ENCODE results near the gene BRI3BP.
"Not testable (repeated sequence)": the region's sequence is repeated elsewhere in the genome, so short reads cannot be mapped to it uniquely, and the experiment has no call there.

BRI3BP gene

GRCh38 chr12:125055591-125055990 is 62.1 kb downstream of the BRI3BP start:
- H3K9me3 ChIP-seq (ENCODE audit: control insufficient read depth, low read length), result no peaks in the 10 kb centered on the region
- DNase-seq (ENCODE audit: low read depth), result no peak
- peaks cover 17% of the 10 kb centered on the region for H3K4me1 ChIP-seq (ENCODE audit: control insufficient read depth, insufficient read depth, low read length)
- no peak overlapping the region for H3K9ac ChIP-seq (ENCODE audit: low read length)
- H3K4me3 ChIP-seq (ENCODE audit: low read length), result no peak overlapping the region
- no peaks in the 10 kb centered on the region for H3K27me3 ChIP-seq (replicated peaks; ENCODE audit: control insufficient read depth, insufficient read depth, low read length)
- H3K36me3 ChIP-seq (ENCODE audit: control insufficient read depth, insufficient read depth, low read length, severe bottlenecking), result no peaks in the 10 kb centered on the region

GRCh38 chr12:125056306-125056705 is 62.9 kb downstream of the BRI3BP start:
- Histone ChIP-seq H3K4me3 (ENCODE audit: low read length) (no peak overlapping the region), H3K9ac (ENCODE audit: low read length) (no peak overlapping the region), H3K27me3 (replicated peaks; ENCODE audit: control insufficient read depth, insufficient read depth, low read length) (no peaks in the 10 kb centered on the region), H3K9me3 (ENCODE audit: control insufficient read depth, low read length) (peaks cover 4% of the 10 kb centered on the region), H3K36me3 (ENCODE audit: control insufficient read depth, insufficient read depth, low read length, severe bottlenecking) (no peaks in the 10 kb centered on the region), H3K4me1 (ENCODE audit: control insufficient read depth, insufficient read depth, low read length) (peaks cover 17% of the 10 kb centered on the region)
- DNase-seq (ENCODE audit: low read depth), result no peak

- Histone ChIP-seq H3K27me3 (replicated peaks; ENCODE audit: control insufficient read depth, insufficient read depth, low read length) (no peaks in the 10 kb centered on the region), H3K36me3 (ENCODE audit: control insufficient read depth, insufficient read depth, low read length, severe bottlenecking) (no peaks in the 10 kb centered on the region), H3K9me3 (ENCODE audit: control insufficient read depth, low read length) (peaks cover 5% of the 10 kb centered on the region), H3K4me1 (ENCODE audit: control insufficient read depth, insufficient read depth, low read length) (peaks cover 17% of the 10 kb centered on the region), H3K4me3 (ENCODE audit: low read length) (no peak overlapping the region), H3K9ac (ENCODE audit: low read length) (peak overlapping the region; percentile 31)
- no peak for DNase-seq (ENCODE audit: low read depth)
These were observed 64.3 kb downstream of the BRI3BP start for GRCh38 chr12:125057708-125058107.

GRCh38 chr12:125061229-125061628 is 67.8 kb downstream of the BRI3BP start:
- peaks cover 5% of the 10 kb centered on the region for H3K9me3 ChIP-seq (ENCODE audit: control insufficient read depth, low read length)
- DNase-seq (ENCODE audit: low read depth), result no peak
- H3K4me3 ChIP-seq (ENCODE audit: low read length), result no peak overlapping the region
- H3K36me3 ChIP-seq (ENCODE audit: control insufficient read depth, insufficient read depth, low read length, severe bottlenecking), result no peaks in the 10 kb centered on the region
- H3K9ac ChIP-seq (ENCODE audit: low read length), result no peak overlapping the region
- peaks cover 24% of the 10 kb centered on the region for H3K4me1 ChIP-seq (ENCODE audit: control insufficient read depth, insufficient read depth, low read length)
- no peaks in the 10 kb centered on the region for H3K27me3 ChIP-seq (replicated peaks; ENCODE audit: control insufficient read depth, insufficient read depth, low read length)

- not testable (repeated sequence) for H3K9me3 ChIP-seq (ENCODE audit: control insufficient read depth, low read length); H3K9ac ChIP-seq (ENCODE audit: low read length); H3K4me3 ChIP-seq (ENCODE audit: low read length); DNase-seq (ENCODE audit: low read depth); H3K36me3 ChIP-seq (ENCODE audit: control insufficient read depth, insufficient read depth, low read length, severe bottlenecking); H3K27me3 ChIP-seq (replicated peaks; ENCODE audit: control insufficient read depth, insufficient read depth, low read length)
- peaks cover 20% of the 10 kb centered on the region for H3K4me1 ChIP-seq (ENCODE audit: control insufficient read depth, insufficient read depth, low read length)
These were observed 70.1 kb downstream of the BRI3BP start for GRCh38 chr12:125063522-125063921.

GRCh38 chr12:125064492-125064891 is 71.0 kb downstream of the BRI3BP start:
- no peaks in the 10 kb centered on the region for H3K27me3 ChIP-seq (replicated peaks; ENCODE audit: control insufficient read depth, insufficient read depth, low read length)
- H3K9ac ChIP-seq (ENCODE audit: low read length), result peak overlapping the region; percentile 75
- peaks cover 2% of the 10 kb centered on the region for H3K36me3 ChIP-seq (ENCODE audit: control insufficient read depth, insufficient read depth, low read length, severe bottlenecking)
- DNase-seq (ENCODE audit: low read depth), result no peak
- peaks cover 5% of the 10 kb centered on the region for H3K9me3 ChIP-seq (ENCODE audit: control insufficient read depth, low read length)
- H3K4me1 ChIP-seq (ENCODE audit: control insufficient read depth, insufficient read depth, low read length), result peaks cover 23% of the 10 kb centered on the region
- H3K4me3 ChIP-seq (ENCODE audit: low read length), result peak overlapping the region; percentile 92

GRCh38 chr12:125065021-125065918 is 71.8 kb downstream of the BRI3BP start, which contains the start of gene AACS:
Gene AACS, plus strand, starts transcription at chr12:125065435. Its CDS starts 150 bp downstream, at chr12:125065585.
- H3K27me3 ChIP-seq (replicated peaks; ENCODE audit: control insufficient read depth, insufficient read depth, low read length), result no peaks in the 10 kb centered on the region
- peak within 1 kb of the TSS; percentile 93 for H3K9ac ChIP-seq (ENCODE audit: low read length)
- peaks cover 27% of the 10 kb centered on the region for H3K4me1 ChIP-seq (ENCODE audit: control insufficient read depth, insufficient read depth, low read length)
- H3K4me3 ChIP-seq (ENCODE audit: low read length), result peak within 1 kb of the TSS; percentile 92
- peaks cover 2% of the 10 kb centered on the region for H3K36me3 ChIP-seq (ENCODE audit: control insufficient read depth, insufficient read depth, low read length, severe bottlenecking)
- H3K9me3 ChIP-seq (ENCODE audit: control insufficient read depth, low read length), result peaks cover 5% of the 10 kb centered on the region
- peak; percentile 91 for DNase-seq (ENCODE audit: low read depth)

- Histone ChIP-seq H3K9ac (ENCODE audit: low read length) (peak overlapping the region; percentile 93), H3K36me3 (ENCODE audit: control insufficient read depth, insufficient read depth, low read length, severe bottlenecking) (peaks cover 8% of the 10 kb centered on the region), H3K27me3 (replicated peaks; ENCODE audit: control insufficient read depth, insufficient read depth, low read length) (no peaks in the 10 kb centered on the region), H3K4me1 (ENCODE audit: control insufficient read depth, insufficient read depth, low read length) (peaks cover 27% of the 10 kb centered on the region), H3K9me3 (ENCODE audit: control insufficient read depth, low read length) (peaks cover 4% of the 10 kb centered on the region), H3K4me3 (ENCODE audit: low read length) (peak overlapping the region; percentile 92)
- no peak for DNase-seq (ENCODE audit: low read depth)
These were observed 72.6 kb downstream of the BRI3BP start for GRCh38 chr12:125065919-125066570.

- no peak overlapping the region for H3K4me3 ChIP-seq (ENCODE audit: low read length)
- no peak for DNase-seq (ENCODE audit: low read depth)
- peaks cover 14% of the 10 kb centered on the region for H3K36me3 ChIP-seq (ENCODE audit: control insufficient read depth, insufficient read depth, low read length, severe bottlenecking)
- peaks cover 27% of the 10 kb centered on the region for H3K4me1 ChIP-seq (ENCODE audit: control insufficient read depth, insufficient read depth, low read length)
- H3K27me3 ChIP-seq (replicated peaks; ENCODE audit: control insufficient read depth, insufficient read depth, low read length), result no peaks in the 10 kb centered on the region
- H3K9me3 ChIP-seq (ENCODE audit: control insufficient read depth, low read length), result no peaks in the 10 kb centered on the region
- H3K9ac ChIP-seq (ENCODE audit: low read length), result no peak overlapping the region
These were observed 74.9 kb downstream of the BRI3BP start for GRCh38 chr12:125068391-125068790.

- Histone ChIP-seq H3K36me3 (ENCODE audit: control insufficient read depth, insufficient read depth, low read length, severe bottlenecking) (peaks cover 21% of the 10 kb centered on the region), H3K27me3 (replicated peaks; ENCODE audit: control insufficient read depth, insufficient read depth, low read length) (no peaks in the 10 kb centered on the region), H3K9ac (ENCODE audit: low read length) (no peak overlapping the region), H3K9me3 (ENCODE audit: control insufficient read depth, low read length) (no peaks in the 10 kb centered on the region), H3K4me1 (ENCODE audit: control insufficient read depth, insufficient read depth, low read length) (peaks cover 26% of the 10 kb centered on the region), H3K4me3 (ENCODE audit: low read length) (no peak overlapping the region)
- DNase-seq (ENCODE audit: low read depth), result no peak
These were observed 76.2 kb downstream of the BRI3BP start for GRCh38 chr12:125069616-125070015.

GRCh38 chr12:125070112-125070511 is 76.7 kb downstream of the BRI3BP start:
- Histone ChIP-seq H3K9me3 (ENCODE audit: control insufficient read depth, low read length) (no peaks in the 10 kb centered on the region), H3K9ac (ENCODE audit: low read length) (no peak overlapping the region), H3K36me3 (ENCODE audit: control insufficient read depth, insufficient read depth, low read length, severe bottlenecking) (peaks cover 21% of the 10 kb centered on the region), H3K27me3 (replicated peaks; ENCODE audit: control insufficient read depth, insufficient read depth, low read length) (no peaks in the 10 kb centered on the region), H3K4me3 (ENCODE audit: low read length) (no peak overlapping the region), H3K4me1 (ENCODE audit: control insufficient read depth, insufficient read depth, low read length) (peaks cover 22% of the 10 kb centered on the region)
- DNase-seq (ENCODE audit: low read depth), result no peak

Data from adipocyte (in vitro differentiated cells).